HCT116 (cell line): Measurements from ENCODE around the gene PGRMC1.

ENCODE experiments used
- ATF3 ChIP-seq: IDR thresholded peaks from 2 replicates; pipeline ENCODE4 v1.6.1; 2012
- YY1 ChIP-seq: IDR thresholded peaks from 2 replicates; pipeline ENCODE4 v1.6.1; 2011; ENCODE audit warnings: low read length, low read depth, moderate library complexity, mild to moderate bottlenecking; ENCODE audit not compliant: insufficient replicate concordance; ENCODE audit errors: extremely low read depth

GRCh38 chrX:119189595-119189994, 46.5 kb upstream of the PGRMC1 start:
- no peak for TF ChIP-seq ATF3
- no peak for TF ChIP-seq YY1
